WTC11 (cell line): ENCODE data around the gene GALNT9. TPM values are rescaled to one million over a fixed set of nuclear protein-coding genes. Genes with fewer than 3 reads are reported as not detected.

Experiments used
- ATAC-seq: fragments of 200-7000 bp; cut with Tn5 transposase; 2 replicates; pipeline ENCODE4 v1.10.0; 2021; ENCODE audit warnings: mild to moderate bottlenecking, moderate library complexity
- CTCF ChIA-PET: fragments of 300-600 bp; sonication (Branson Sonifier 250); formaldehyde crosslinking; loops from one replicate; lab custom pipeline; 2021; ENCODE audit warnings: antibody characterized with exemption; lab: Charles Lee
- POLR2A ChIA-PET: fragments of 350-600 bp; sonication (Branson Sonifier 250); formaldehyde crosslinking; loops from one replicate; lab custom pipeline; 2021; ENCODE audit warnings: antibody characterized with exemption; lab: Charles Lee
- DNase-seq: peaks from one replicate; pipeline ENCODE4 v3.0.0; 2021; ENCODE audit warnings: low spot score
- H3K27ac Mint-ChIP-seq: 2 replicates; pipeline ENCODE4 v1.8.0; 2021; ENCODE audit warnings: mixed read lengths
- H3K27me3 Mint-ChIP-seq: 2 replicates; pipeline ENCODE4 v1.8.0; 2021; ENCODE audit warnings: low read depth, mild to moderate bottlenecking, moderate library complexity, mixed read lengths
- H3K36me3 Mint-ChIP-seq: 2 replicates; pipeline ENCODE4 v1.8.0; 2021; ENCODE audit warnings: mixed read lengths
- H3K4me1 Mint-ChIP-seq: 2 replicates; pipeline ENCODE4 v1.8.0; 2022; ENCODE audit warnings: mixed read lengths
- H3K4me3 Mint-ChIP-seq: 2 replicates; pipeline ENCODE4 v1.8.0; 2021; ENCODE audit warnings: mild to moderate bottlenecking, moderate library complexity, mixed read lengths
- H3K9me3 Mint-ChIP-seq: 2 replicates; pipeline ENCODE4 v1.8.0; 2021; ENCODE audit warnings: mixed read lengths
- CREM ChIP-seq: sonication (generic); formaldehyde crosslinking; IDR thresholded peaks from 2 replicates; pipeline ENCODE4 v1.8.1; 2022; ENCODE audit warnings: mild to moderate bottlenecking, missing genetic modification reagents, moderate library complexity
- GABPB1 ChIP-seq: sonication (generic); formaldehyde crosslinking; IDR thresholded peaks from 2 replicates; pipeline ENCODE4 v1.8.1; 2023; ENCODE audit warnings: mild to moderate bottlenecking, missing genetic modification reagents
- KAT7 ChIP-seq: sonication (generic); formaldehyde crosslinking; IDR thresholded peaks from 2 replicates; pipeline ENCODE4 v1.8.1; 2023; ENCODE audit warnings: missing genetic modification reagents, mild to moderate bottlenecking, borderline replicate concordance
- NFATC4 ChIP-seq: fragments of 250-450 bp; sonication (Bioruptor Pico); IDR thresholded peaks from 2 replicates; pipeline ENCODE4 v1.9.0; 2021; ENCODE audit warnings: mild to moderate bottlenecking
- NFYB ChIP-seq: sonication (generic); formaldehyde crosslinking; conservative IDR thresholded peaks from 2 replicates; pipeline ENCODE4 v1.8.0; 2022; ENCODE audit warnings: low read depth, missing genetic modification reagents
- RORB ChIP-seq: fragments of 250-450 bp; sonication (Bioruptor Pico); IDR thresholded peaks from 2 replicates; pipeline ENCODE4 v1.9.0; 2021; ENCODE audit warnings: mild to moderate bottlenecking
- SMAD4 ChIP-seq: sonication (generic); formaldehyde crosslinking; IDR thresholded peaks from 2 replicates; pipeline ENCODE4 v1.8.0; 2022; ENCODE audit warnings: mild to moderate bottlenecking, missing genetic modification reagents
- ZNF317 ChIP-seq: sonication (generic); formaldehyde crosslinking; IDR thresholded peaks from 2 replicates; pipeline ENCODE4 v1.8.1; 2023; ENCODE audit warnings: low read depth, mild to moderate bottlenecking, moderate library complexity, missing genetic modification reagents, borderline replicate concordance
- total RNA-seq: library from RNA; stranded (reverse); gene quantifications from 3 replicates; pipeline ENCODE4 v1.2.3, GENCODE V29; 2021
- TF ChIP-seq, protein P1 (sequence below): sonication (generic); formaldehyde crosslinking; IDR thresholded peaks from 2 replicates; pipeline ENCODE4 v1.8.1; 2022; ENCODE audit warnings: missing genetic modification reagents, borderline replicate concordance
- TF ChIP-seq, protein P2 (sequence below): sonication (generic); formaldehyde crosslinking; conservative IDR thresholded peaks from 2 replicates; pipeline ENCODE4 v1.8.1; 2023; ENCODE audit warnings: mild to moderate bottlenecking, low read depth, missing genetic modification reagents, moderate library complexity
- TF ChIP-seq, protein P3 (sequence below): sonication (generic); formaldehyde crosslinking; IDR thresholded peaks from 2 replicates; pipeline ENCODE4 v1.8.1; 2023; ENCODE audit warnings: mild to moderate bottlenecking, missing genetic modification reagents
- TF ChIP-seq, protein P4 (sequence below): fragments of 250-450 bp; sonication (Bioruptor Pico); IDR thresholded peaks from 2 replicates; pipeline ENCODE4 v2.1.2; 2022; ENCODE audit warnings: mild to moderate bottlenecking, moderate library complexity
- TF ChIP-seq, protein P5 (sequence below): sonication (generic); formaldehyde crosslinking; IDR thresholded peaks from 2 replicates; pipeline ENCODE4 v1.8.0; 2022; ENCODE audit warnings: mild to moderate bottlenecking, missing genetic modification reagents

The GALNT9 gene
- total RNA-seq, 1 experiment from 2014 or later = 0.90 TPM

DNA sequence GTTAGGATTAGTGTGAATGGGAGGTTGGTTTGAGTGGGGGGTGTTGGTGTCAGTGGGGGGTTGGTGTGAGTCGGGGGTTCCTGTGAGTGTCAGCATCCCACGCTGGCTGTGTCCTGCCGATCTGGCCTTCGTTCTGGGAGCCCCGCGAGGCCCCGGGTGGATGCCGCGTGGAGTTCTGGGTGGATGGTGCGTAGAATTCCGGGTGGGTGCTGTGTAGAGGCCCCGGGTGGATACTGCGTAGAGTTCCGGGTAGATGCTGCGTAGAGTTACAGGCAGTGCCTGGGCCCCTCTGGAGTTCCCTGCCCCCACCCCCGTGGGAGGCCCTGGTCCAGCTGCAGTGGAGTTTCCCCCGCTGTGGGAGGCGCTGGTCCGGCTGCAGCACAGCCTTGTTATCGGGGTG is 176.4 kb downstream of the GALNT9 start:
- H3K4me3 Mint-ChIP-seq = no peak overlapping the region
- TF ChIP-seq, protein P1, sequence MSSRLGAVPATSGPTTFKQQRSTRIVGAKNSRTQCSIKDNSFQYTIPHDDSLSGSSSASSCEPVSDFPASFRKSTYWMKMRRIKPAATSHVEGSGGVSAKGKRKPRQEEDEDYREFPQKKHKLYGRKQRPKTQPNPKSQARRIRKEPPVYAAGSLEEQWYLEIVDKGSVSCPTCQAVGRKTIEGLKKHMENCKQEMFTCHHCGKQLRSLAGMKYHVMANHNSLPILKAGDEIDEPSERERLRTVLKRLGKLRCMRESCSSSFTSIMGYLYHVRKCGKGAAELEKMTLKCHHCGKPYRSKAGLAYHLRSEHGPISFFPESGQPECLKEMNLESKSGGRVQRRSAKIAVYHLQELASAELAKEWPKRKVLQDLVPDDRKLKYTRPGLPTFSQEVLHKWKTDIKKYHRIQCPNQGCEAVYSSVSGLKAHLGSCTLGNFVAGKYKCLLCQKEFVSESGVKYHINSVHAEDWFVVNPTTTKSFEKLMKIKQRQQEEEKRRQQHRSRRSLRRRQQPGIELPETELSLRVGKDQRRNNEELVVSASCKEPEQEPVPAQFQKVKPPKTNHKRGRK = no peak
- TF ChIP-seq RORB (CRISPR knock-in tag) = no peak
- CTCF ChIA-PET = interaction anchor here (1.2 to 2.0 kb wide), 7 partner anchors 10 to 261 kb away, joined by 4 to 37 read pairs (median 11); no protein-coding TSS in a partner anchor
- H3K36me3 Mint-ChIP-seq = peaks cover 4% of the 10 kb centered on the region; the same call in 1 of the 2 replicates
- no peak for DNase-seq
- no peaks in the 10 kb centered on the region for H3K27me3 Mint-ChIP-seq
- POLR2A ChIA-PET = no interaction called here
- no peaks in the 10 kb centered on the region for H3K9me3 Mint-ChIP-seq
- no peak for ATAC-seq
- no peaks in the 10 kb centered on the region for H3K4me1 Mint-ChIP-seq
- no peak overlapping the region for H3K27ac Mint-ChIP-seq

DNA sequence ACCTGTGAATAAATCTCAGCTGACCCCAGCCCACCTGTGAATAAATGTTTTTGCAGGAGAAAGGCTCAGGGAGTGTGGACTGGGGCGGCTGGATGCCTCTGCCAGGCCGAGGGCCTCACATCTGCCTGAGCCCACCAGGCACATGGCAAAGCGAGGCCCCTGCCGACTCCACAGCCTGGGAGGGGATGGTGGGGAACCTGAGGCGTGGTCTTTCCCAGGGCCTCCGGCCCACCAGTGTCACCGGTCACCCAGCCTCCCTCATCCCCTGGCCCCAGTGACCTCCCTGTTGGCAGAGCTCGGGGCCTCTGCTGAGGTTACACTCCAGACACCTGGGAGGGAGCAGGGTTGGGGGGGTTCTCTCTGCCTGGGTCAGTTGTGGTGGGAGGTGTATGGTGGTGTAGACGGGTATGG is 177.0 kb downstream of the GALNT9 start:
- CTCF ChIA-PET = interaction anchor here (1.2 to 2.0 kb wide), 2 partner anchors 10 to 261 kb away, joined by 5 to 30 read pairs; no protein-coding TSS in a partner anchor
- Mint-ChIP-seq H3K27ac (no peak overlapping the region), H3K4me1 (no peaks in the 10 kb centered on the region), H3K36me3 (peaks cover 4% of the 10 kb centered on the region; the same call in 1 of the 2 replicates), H3K9me3 (no peaks in the 10 kb centered on the region), H3K27me3 (no peaks in the 10 kb centered on the region)
- DNase-seq (no peak), ATAC-seq (no peak)
- TF ChIP-seq, protein P2, sequence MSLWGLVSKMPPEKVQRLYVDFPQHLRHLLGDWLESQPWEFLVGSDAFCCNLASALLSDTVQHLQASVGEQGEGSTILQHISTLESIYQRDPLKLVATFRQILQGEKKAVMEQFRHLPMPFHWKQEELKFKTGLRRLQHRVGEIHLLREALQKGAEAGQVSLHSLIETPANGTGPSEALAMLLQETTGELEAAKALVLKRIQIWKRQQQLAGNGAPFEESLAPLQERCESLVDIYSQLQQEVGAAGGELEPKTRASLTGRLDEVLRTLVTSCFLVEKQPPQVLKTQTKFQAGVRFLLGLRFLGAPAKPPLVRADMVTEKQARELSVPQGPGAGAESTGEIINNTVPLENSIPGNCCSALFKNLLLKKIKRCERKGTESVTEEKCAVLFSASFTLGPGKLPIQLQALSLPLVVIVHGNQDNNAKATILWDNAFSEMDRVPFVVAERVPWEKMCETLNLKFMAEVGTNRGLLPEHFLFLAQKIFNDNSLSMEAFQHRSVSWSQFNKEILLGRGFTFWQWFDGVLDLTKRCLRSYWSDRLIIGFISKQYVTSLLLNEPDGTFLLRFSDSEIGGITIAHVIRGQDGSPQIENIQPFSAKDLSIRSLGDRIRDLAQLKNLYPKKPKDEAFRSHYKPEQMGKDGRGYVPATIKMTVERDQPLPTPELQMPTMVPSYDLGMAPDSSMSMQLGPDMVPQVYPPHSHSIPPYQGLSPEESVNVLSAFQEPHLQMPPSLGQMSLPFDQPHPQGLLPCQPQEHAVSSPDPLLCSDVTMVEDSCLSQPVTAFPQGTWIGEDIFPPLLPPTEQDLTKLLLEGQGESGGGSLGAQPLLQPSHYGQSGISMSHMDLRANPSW = no peak
- TF ChIP-seq NFATC4 (CRISPR knock-in tag) (no peak), KAT7 (CRISPR knock-in tag) (no peak), ZNF317 (CRISPR knock-in tag) (no peak), NFYB (no peak), SMAD4 (CRISPR knock-in tag) (no peak), CREM (CRISPR knock-in tag) (no peak), GABPB1 (CRISPR knock-in tag) (no peak)
- TF ChIP-seq, protein P3, sequence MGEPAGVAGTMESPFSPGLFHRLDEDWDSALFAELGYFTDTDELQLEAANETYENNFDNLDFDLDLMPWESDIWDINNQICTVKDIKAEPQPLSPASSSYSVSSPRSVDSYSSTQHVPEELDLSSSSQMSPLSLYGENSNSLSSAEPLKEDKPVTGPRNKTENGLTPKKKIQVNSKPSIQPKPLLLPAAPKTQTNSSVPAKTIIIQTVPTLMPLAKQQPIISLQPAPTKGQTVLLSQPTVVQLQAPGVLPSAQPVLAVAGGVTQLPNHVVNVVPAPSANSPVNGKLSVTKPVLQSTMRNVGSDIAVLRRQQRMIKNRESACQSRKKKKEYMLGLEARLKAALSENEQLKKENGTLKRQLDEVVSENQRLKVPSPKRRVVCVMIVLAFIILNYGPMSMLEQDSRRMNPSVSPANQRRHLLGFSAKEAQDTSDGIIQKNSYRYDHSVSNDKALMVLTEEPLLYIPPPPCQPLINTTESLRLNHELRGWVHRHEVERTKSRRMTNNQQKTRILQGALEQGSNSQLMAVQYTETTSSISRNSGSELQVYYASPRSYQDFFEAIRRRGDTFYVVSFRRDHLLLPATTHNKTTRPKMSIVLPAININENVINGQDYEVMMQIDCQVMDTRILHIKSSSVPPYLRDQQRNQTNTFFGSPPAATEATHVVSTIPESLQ (CRISPR knock-in tag) = no peak
- TF ChIP-seq, protein P4, sequence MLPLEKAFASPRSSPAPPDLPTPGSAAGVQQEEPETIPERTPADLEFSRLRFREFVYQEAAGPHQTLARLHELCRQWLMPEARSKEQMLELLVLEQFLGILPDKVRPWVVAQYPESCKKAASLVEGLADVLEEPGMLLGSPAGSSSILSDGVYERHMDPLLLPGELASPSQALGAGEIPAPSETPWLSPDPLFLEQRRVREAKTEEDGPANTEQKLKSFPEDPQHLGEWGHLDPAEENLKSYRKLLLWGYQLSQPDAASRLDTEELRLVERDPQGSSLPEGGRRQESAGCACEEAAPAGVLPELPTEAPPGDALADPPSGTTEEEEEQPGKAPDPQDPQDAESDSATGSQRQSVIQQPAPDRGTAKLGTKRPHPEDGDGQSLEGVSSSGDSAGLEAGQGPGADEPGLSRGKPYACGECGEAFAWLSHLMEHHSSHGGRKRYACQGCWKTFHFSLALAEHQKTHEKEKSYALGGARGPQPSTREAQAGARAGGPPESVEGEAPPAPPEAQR (CRISPR knock-in tag) = no peak
- TF ChIP-seq, protein P5, sequence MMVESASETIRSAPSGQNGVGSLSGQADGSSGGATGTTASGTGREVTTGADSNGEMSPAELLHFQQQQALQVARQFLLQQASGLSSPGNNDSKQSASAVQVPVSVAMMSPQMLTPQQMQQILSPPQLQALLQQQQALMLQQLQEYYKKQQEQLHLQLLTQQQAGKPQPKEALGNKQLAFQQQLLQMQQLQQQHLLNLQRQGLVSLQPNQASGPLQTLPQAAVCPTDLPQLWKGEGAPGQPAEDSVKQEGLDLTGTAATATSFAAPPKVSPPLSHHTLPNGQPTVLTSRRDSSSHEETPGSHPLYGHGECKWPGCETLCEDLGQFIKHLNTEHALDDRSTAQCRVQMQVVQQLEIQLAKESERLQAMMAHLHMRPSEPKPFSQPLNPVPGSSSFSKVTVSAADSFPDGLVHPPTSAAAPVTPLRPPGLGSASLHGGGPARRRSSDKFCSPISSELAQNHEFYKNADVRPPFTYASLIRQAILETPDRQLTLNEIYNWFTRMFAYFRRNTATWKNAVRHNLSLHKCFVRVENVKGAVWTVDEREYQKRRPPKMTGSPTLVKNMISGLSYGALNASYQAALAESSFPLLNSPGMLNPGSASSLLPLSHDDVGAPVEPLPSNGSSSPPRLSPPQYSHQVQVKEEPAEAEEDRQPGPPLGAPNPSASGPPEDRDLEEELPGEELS = no peak
- TF ChIP-seq, all 79 proteins: peak for 0
- H3K4me3 Mint-ChIP-seq = no peak overlapping the region
- POLR2A ChIA-PET = no interaction called here
